GM10266 (cell line): ENCODE results near the gene BMP6.
"Not testable (repeated sequence)": the region's sequence is repeated elsewhere in the genome, so short reads cannot be mapped to it uniquely, and the experiment has no call there.

Source experiments
- DNase-seq: peaks from one replicate; pipeline ENCODE4 v3.0.0; 2012; ENCODE audit errors: extremely low spot score
- CTCF ChIP-seq: IDR thresholded peaks from 2 replicates; pipeline ENCODE4 v1.5.1; 2012; ENCODE audit warnings: mild to moderate bottlenecking, low read depth; ENCODE audit not compliant: control insufficient read depth, insufficient read depth; ENCODE audit errors: missing control alignments

BMP6 gene

GRCh38 chr6:7813193-7813592 is 87.3 kb downstream of the BMP6 start:
- no peak for TF ChIP-seq CTCF
- no peak for DNase-seq

GRCh38 chr6:7813704-7814103 is 87.8 kb downstream of the BMP6 start:
- TF ChIP-seq CTCF: no peak
- no peak for DNase-seq

DNA sequence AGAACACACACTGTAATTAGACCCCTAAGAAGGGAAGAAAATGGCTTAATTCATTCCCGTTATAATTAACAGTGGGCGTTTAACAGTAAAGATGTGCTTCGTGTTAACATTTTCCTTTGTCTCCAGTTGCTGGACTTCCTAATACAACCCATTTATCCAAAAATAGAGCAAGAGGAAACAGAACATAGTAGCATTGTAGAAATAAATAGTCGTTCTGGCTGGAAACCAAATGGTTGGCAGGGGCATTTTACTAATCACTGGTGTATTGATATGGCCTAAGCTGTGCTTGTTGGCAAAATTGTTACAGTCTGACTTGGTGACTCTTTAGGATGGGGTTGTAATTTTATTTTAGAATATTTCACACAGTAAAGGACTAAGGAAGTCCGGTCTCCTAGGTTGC is 89.8 kb downstream of the BMP6 start:
- TF ChIP-seq CTCF: no peak
- DNase-seq: no peak

DNA sequence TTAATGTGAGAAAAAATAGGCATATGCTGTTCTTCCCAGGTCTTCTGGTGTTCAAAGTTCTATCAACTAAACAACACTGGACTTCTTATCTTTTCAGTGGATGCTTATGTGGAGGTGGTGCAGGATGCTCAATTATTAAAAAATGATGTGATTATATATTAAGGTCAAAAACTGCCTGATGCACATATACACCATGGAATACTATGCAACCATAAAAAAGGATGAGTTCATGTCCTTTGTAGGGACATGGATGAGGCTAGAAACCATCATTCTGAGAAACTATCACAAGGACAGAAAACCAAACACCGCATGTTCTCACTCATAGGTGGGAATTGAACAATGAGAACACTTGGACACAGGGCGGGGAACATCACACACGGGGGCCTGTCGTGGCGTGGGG is 91.3 kb downstream of the BMP6 start:
- DNase-seq: not testable (repeated sequence)

- TF ChIP-seq CTCF: no peak
Observed at GRCh38 chr6:7818257-7819214, 92.6 kb downstream of the BMP6 start.

DNA sequence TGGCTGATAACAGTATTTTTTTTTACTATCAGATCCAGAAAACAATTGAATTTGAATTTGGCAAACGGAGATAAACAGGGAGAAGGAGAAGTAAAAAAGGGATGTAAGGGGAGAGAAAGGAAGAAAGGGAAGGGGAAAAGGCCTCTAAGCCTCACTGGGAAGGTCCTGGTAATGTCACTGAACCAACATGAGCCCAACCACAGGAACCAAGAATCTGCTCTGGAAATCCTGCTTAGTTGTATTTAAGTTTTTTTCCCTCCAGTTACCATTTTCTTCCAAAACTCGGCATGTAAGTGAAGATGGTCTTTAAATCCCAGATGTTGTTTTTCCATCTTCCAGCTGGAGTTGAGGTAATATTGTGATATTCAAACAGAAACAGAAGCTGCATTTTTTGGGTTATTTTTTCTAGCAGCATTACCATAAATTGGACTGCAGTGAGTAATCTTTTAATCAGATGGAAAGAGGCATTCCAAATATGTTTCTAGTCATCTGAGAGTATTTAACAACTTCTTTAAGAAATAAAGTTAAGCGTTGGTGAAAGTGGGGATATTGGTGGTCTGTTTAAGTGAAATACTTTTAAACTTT is 93.6 kb downstream of the BMP6 start:
- DNase-seq: no peak
- TF ChIP-seq CTCF: no peak

More at GRCh38 chr6:7818257-7819214, 92.6 kb downstream of the BMP6 start:
- DNase-seq: no peak

GRCh38 chr6:7820288-7820835 is 94.5 kb downstream of the BMP6 start:
- no peak for TF ChIP-seq CTCF
- no peak for DNase-seq
